ENCODE measurements around the gene EMC9.

DNA sequence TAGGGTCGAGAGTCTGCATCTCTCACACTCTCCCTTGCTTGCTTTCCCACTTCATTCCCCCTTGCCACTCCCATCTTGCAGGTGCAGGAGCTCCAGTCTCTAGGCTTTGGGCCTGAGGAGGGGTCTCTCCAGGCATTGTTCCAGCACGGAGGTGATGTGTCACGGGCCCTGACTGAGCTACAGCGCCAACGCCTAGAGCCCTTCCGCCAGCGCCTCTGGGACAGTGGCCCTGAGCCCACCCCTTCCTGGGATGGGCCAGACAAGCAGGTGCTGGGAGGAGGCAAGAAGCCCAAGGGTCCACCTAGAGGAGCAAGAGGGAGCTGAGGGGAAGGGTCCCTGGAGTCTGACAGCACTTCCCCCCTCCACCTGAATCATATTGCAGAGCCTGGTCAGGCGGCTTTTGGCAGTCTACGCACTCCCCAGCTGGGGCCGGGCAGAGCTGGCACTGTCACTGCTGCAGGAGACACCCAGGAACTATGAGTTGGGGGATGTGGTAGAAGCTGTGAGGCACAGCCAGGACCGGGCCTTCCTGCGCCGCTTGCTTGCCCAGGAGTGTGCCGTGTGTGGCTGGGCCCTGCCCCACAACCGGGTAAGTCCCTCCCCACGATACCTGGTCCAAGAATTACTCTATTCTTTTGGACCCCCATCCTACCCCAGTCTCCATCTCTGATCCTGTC lies 10.2 kb upstream of the EMC9 start:
- no peak for TF ChIP-seq CTCF (IDR thresholded peaks at IDR 0.05)
- TF ChIP-seq POLR2A (IDR thresholded peaks at IDR 0.05) = no peak
- no peak for TF ChIP-seq POLR2AphosphoS5 (IDR thresholded peaks at IDR 0.05)
- no peak for TF ChIP-seq EP300 (IDR thresholded peaks at IDR 0.05)

Measured in upper lobe of left lung (tissue), 4 donors.